GM12891 (cell line): ENCODE data around the gene SPCS3.
"Not testable (repeated sequence)": the region's sequence is repeated elsewhere in the genome, so short reads cannot be mapped to it uniquely, and the experiment has no call there.

Source experiments
- DNase-seq: peaks from one replicate; pipeline ENCODE4 v3.0.0; 2011; ENCODE audit warnings: low spot score; ENCODE audit not compliant: insufficient read length
- FAIRE-seq: peaks from 2 replicates; lab custom pipeline; 2011; peaks lifted over from hg19 to GRCh38; lab: Jason Lieb, UNC
- PAX5 ChIP-seq: IDR thresholded peaks from 2 replicates; pipeline ENCODE4 v1.6.1; 2011; ENCODE audit warnings: low read length, moderate library complexity, mild to moderate bottlenecking; ENCODE audit not compliant: insufficient read depth, severe bottlenecking
- POLR2A ChIP-seq: IDR thresholded peaks from 2 replicates; pipeline ENCODE4 v1.6.1; 2011; ENCODE audit warnings: low read depth, low read length, control low read depth
- POLR2AphosphoS5 ChIP-seq: IDR thresholded peaks from 2 replicates; pipeline ENCODE4 v1.6.1; 2011; ENCODE audit warnings: low read depth, low read length, control low read depth
- POU2F2 ChIP-seq: IDR thresholded peaks from 2 replicates; pipeline ENCODE4 v1.6.1; 2011; ENCODE audit warnings: low read depth, mild to moderate bottlenecking, control low read depth, low read length, moderate library complexity
- SPI1 ChIP-seq: IDR thresholded peaks from 2 replicates; pipeline ENCODE4 v1.6.1; 2011; ENCODE audit warnings: low read depth, low read length, control low read depth
- TAF1 ChIP-seq: IDR thresholded peaks from 2 replicates; pipeline ENCODE4 v1.6.1; 2011; ENCODE audit warnings: low read depth, low read length, control low read depth

Gene SPCS3

GRCh38 chr4:176321589-176321988 lies 1.8 kb downstream of the SPCS3 start:
- peak; percentile 23 for FAIRE-seq
- TF ChIP-seq PAX5 (no peak), TAF1 (no peak), POU2F2 (no peak), POLR2A (no peak), SPI1 (no peak), POLR2AphosphoS5 (no peak)
- no peak for DNase-seq

DNA sequence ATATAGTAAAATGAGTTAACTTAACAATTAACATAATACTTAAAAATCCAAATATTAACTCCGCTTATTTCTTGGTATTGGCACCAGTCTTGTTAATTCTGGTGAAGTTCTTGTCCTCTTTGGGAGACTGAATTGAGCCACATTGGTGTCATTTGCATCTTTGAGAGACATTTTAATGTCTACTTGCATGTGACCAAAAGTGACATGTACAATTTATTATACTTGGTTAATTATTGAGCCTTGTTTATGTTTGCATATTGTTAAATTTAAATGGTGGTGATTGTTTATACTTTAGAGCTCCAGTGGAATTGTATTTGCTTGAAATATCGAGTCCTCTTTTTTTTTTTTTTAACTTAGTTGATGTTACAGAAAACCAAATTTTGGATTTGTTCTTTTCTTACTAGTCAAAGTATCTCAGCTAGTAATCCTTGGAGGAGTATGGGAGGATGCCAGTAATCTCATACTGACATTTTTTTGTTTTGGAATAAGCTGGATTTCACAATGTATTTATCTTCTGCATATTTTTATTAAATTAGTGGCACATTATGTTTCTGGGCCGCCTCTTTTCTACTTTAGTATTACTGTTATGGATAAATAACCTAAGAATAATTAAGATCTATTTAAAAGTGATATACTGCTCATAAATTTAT lies 3.9 kb downstream of the SPCS3 start:
- no peak for FAIRE-seq
- TF ChIP-seq TAF1 = no peak
- DNase-seq = no peak

DNA sequence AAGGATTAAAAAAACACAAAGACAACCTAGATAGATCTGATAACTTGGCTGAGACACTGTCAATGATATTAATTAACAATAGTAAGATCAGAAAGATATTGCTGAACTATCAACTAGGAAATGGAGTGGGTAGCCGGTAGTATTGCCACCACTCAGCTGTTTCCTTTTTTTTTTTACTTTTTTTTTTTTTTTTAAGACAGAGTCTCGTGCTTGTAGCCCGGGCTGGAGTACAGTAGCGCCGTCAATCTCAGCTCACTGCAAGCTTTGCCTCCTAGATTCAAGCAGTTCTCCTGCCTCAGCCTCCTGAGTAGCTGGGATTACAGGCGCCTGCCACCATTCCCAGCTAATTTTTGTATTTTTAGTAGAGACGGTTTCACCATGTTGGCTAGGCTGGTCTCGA lies 5.1 kb downstream of the SPCS3 start:
- not testable (repeated sequence) for FAIRE-seq, DNase-seq

DNA sequence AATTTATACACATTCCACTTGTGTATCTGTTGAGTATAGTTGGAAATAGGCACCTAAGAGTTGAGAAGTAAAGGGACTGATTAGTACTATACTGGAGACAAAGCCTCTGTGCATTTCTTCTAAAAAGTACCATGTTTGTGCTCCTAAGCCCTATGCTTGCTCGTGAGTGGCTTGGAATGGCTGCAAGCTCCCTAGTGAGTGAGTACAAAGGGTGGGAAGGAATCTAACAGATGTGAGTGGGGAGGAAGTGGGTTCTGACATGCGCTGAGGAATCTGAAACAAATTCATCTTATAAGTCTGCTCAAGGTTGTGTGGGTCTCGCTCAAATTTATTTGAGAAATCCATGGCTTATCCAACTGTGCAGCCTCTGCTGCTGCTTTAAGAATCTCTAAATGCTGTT lies 13.3 kb downstream of the SPCS3 start:
- DNase-seq = no peak
- FAIRE-seq = no peak
- TF ChIP-seq SPI1 = 0 out of 2 replicates have a peak, but pooled peaks have one; percentile 31
- TF ChIP-seq PAX5 = no peak

- DNase-seq (no peak), FAIRE-seq (peak; percentile 41)
- TF ChIP-seq TAF1 = no peak
- TF ChIP-seq SPI1 = no peak
- TF ChIP-seq PAX5 = no peak
Measured at GRCh38 chr4:176334066-176334465, 14.3 kb downstream of the SPCS3 start.

DNA sequence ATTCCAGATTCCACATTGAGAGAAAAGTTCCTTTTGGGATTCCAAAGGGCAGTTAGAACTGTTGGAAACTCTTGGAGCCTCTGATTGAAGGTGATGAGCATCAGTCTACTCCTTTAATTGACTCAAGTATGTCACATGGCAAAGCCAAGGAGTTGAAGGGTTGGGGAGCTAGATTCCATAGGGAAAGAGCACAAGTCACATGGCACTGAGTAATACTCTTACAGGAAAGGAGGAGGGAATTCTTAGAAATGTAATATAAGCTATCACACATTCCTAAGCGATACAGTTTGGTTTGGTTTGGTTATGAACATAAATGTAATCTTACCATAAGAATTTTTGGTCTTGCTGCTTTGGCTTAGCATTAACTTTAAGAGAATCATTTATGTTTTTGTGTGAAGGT lies 15.7 kb downstream of the SPCS3 start:
- DNase-seq = no peak
- FAIRE-seq = no peak
- no peak for TF ChIP-seq SPI1

DNA sequence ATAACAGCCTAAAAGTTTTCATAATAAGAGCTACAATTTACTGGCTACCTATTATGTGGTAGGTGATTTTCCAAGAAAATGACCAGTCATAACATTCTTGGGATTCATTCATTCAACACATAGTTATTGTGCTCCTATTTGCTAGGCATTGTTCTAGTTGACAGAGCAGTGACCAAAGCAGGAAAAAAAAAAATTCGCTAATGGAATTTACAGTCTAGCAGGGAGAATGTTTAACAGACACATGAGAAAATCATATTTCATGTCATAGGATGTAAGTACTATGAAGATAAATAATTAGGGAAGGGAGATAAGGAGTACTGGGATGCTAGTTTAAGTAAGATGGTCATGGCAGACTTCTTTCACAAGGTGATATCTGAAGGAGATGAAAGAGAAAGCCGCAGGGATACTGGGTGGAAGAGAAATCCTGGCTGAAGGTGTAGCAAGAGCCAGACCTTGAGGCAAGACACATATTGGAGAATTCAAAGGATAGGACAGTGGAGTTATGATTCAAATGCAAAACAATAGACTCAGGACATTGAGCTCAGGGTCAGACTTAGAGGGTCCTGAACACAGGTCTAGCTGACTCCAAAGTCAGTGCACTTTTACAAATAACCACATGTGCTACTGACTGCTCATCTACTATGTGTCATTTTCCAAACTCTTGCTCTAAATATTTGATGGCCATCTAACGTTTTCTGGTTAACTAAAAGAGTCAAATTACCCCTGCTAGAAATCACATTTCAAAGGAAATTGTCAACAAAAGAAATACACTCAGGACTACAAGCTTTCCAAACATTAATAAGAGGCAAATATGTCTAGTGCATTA lies 20.4 kb downstream of the SPCS3 start:
- FAIRE-seq (peak; percentile 40), DNase-seq (no peak)
- no peak for TF ChIP-seq SPI1
- no peak for TF ChIP-seq TAF1
- TF ChIP-seq PAX5 = no peak
- no peak for TF ChIP-seq POLR2AphosphoS5
- no peak for TF ChIP-seq POLR2A
- TF ChIP-seq POU2F2 = no peak

DNA sequence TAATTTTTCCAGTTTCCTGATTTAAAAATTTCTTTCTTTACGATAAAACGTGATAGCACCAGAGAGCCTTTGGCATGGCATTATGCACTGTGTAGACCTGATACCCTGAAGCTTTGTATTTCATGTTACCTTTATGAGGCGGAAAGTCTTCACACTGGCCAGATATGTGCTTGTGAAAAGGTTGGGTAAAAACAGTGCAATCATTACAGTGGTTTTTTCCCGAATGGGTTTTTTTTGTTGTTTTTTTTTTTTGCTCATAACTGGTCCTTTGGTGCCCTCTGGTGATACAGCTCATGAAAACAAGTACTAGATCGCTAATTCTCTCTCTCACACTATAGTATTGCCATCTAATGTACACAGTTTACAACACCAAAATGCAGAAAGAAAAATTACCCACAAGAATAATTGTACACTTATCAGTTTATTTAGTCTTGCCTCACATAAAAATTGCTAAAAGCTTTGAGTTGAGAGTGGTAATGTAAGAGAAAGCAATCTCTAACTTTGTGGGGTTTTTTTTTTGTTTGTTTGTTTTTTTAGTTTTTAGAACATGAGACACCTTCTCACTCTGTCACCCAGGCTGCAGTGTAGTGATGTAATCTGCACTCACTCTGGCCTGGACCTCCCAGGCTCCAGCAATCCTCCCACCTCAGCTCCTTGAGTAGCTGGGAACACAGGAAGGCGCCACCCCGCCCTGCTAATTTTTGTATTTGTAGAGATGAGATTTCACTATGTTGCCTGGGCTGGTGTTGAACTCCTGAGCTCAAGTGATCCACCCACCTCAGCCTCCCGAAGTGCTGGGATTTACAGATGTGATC lies 21.3 kb downstream of the SPCS3 start:
- FAIRE-seq = peak; percentile 69

DNA sequence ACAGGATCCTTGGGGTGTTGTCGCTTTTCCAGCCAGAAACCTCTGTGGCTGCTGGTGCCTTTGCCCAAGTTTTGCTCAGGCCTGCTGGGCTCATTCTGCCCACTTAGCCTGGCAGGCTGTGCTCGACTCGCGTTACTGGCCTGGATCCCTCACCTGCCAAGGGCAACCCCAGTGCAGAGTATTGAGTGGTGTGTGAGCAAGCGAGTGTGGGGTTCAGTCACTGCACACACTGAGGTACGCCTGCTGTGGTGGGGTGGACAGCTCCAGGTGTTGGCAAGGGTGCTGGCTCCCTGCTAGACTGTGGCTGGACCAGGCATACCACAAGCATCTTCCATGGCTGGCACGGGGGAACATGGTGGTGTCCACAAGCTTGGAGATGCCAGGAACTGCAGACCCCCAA lies 22.6 kb downstream of the SPCS3 start:
- TF ChIP-seq POLR2AphosphoS5 = no peak
- TF ChIP-seq PAX5 = no peak
- TF ChIP-seq TAF1 = no peak
- TF ChIP-seq POU2F2 = no peak
- no peak for TF ChIP-seq POLR2A
- TF ChIP-seq SPI1 = no peak
- DNase-seq = no peak
- no peak for FAIRE-seq

More for the DNA sequence above, 21.3 kb downstream of the SPCS3 start:
- DNase-seq = no peak
- TF ChIP-seq POLR2AphosphoS5 (no peak), TAF1 (no peak), PAX5 (no peak), POLR2A (no peak), POU2F2 (no peak), SPI1 (no peak)

DNA sequence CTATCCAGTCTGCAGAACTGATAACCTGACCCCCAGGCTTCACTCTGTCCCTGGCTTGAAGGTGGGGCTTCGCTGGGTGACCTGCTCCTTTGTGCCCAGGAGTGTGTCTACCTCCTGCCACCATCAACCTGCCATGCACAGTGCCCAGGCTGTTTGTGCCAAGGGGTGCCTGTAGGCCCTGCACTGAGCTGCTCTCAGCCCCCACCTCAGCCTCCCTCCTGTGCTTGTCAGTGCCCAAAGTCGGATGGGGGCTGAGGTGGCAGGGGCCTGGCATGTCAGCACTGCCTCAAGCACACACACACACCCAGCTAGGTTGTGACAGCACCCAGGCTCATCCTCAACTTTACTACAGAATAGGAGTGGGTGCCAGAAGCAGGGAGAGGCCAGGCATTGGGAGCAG lies 23.5 kb downstream of the SPCS3 start:
- TF ChIP-seq SPI1 (no peak), POLR2AphosphoS5 (no peak), POU2F2 (no peak), POLR2A (no peak), TAF1 (no peak), PAX5 (no peak)
- DNase-seq (no peak), FAIRE-seq (no peak)

GRCh38 chr4:176345346-176345745 lies 25.6 kb downstream of the SPCS3 start:
- not testable (repeated sequence) for DNase-seq, FAIRE-seq

GRCh38 chr4:176346836-176347235 lies 27.1 kb downstream of the SPCS3 start:
- not testable (repeated sequence) for FAIRE-seq, DNase-seq
